Left ventricle myocardium inferior (tissue), 1 donor: ENCODE data around the gene KIRREL3. TPM values are rescaled to one million over a fixed set of nuclear protein-coding genes. Genes with fewer than 3 reads are reported as not detected.
"Not testable (repeated sequence)": the region's sequence is repeated elsewhere in the genome, so short reads cannot be mapped to it uniquely, and the experiment has no call there.

Experiments used
- DNase-seq: peaks from one replicate; pipeline ENCODE4 v3.0.0-alpha.2; 2020
- H3K27ac ChIP-seq: fragments of 200-600 bp; replicated peaks from 2 replicates; pipeline ENCODE4 v1.8.0; 2021
- H3K27me3 ChIP-seq: fragments of 200-600 bp; 2 replicates; pipeline ENCODE4 v1.8.0; 2021; ENCODE audit warnings: low read depth
- H3K36me3 ChIP-seq: fragments of 200-600 bp; 2 replicates; pipeline ENCODE4 v1.8.0; 2021
- H3K4me1 ChIP-seq: fragments of 200-600 bp; 2 replicates; pipeline ENCODE4 v1.8.0; 2021
- H3K4me3 ChIP-seq: fragments of 200-600 bp; 2 replicates; pipeline ENCODE4 v1.8.0; 2021; ENCODE audit warnings: mild to moderate bottlenecking, moderate library complexity
- H3K9me3 ChIP-seq: fragments of 200-600 bp; replicated peaks from 2 replicates; pipeline ENCODE4 v1.8.0; 2021
- intact Hi-C: fragments of 100-400 bp; cut with micrococcal nuclease; formaldehyde crosslinking; loops from one replicate; pipeline ENCODE4 v1.11.0; 2022
- total RNA-seq: library from RNA; stranded (reverse); fragmentation: NEBNext Ultra II Directional; extraction: Animal tissue kit (Norgen Biotek cat#: 25700); gene quantifications from one replicate; pipeline ENCODE4 v1.2.1, GENCODE V29; 2021
- TF ChIP-seq, protein P1 (sequence below): fragments of 200-600 bp; IDR thresholded peaks from 2 replicates; pipeline ENCODE4 v1.8.0; 2021; ENCODE audit warnings: antibody characterized with exemption, mild to moderate bottlenecking, borderline replicate concordance
- donor health status: DM: no; HTN: yes; CAD: no; lungs with severe emphysema.

KIRREL3 gene
- total RNA-seq, 1 donor from 2014 or later, result 0.74 TPM

DNA sequence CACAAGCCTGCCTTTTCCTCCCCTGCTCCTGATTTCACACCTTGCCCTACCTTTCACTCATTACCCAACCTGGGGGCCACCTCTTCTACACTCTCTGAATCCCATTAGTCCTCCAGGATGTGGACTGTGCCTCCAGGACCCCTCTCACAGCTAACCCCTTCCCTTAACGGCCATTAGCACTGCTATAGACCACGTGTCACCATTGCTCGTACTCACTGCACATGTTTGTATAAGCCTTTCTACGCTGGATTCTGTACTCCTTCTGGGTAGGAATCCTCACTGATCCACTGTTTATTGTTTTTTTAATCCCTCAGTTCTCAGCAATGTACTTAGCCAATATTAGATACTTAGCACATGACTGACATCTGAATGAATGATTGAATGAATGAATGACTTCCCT is 40.9 kb downstream of the KIRREL3 start:
- intact Hi-C loops, result no loop called here

DNA sequence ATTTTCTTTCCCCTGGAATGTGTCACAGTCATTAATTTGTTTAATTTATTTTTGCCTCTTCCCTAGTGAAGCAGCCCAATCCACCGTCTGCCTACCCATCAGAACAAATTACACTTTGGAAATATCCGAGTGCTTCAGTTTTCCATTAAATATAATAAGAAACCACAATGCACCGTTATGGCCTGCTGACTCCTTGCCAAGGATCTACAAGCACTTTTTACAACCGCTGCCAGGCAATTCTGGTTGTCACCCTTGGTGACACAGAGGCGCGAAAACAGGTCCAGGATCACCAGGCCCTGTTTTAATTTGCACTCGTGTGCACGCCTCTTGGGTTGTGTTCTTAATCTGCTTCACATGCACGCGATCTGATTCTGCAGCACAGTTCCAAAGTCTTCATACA is 43.9 kb downstream of the KIRREL3 start:
- H3K4me1 ChIP-seq, result no peaks in the 10 kb centered on the region
- H3K27me3 ChIP-seq, result peaks cover 25% of the 10 kb centered on the region
- no peak for DNase-seq
- intact Hi-C loops, result no loop called here
- TF ChIP-seq, protein P1, sequence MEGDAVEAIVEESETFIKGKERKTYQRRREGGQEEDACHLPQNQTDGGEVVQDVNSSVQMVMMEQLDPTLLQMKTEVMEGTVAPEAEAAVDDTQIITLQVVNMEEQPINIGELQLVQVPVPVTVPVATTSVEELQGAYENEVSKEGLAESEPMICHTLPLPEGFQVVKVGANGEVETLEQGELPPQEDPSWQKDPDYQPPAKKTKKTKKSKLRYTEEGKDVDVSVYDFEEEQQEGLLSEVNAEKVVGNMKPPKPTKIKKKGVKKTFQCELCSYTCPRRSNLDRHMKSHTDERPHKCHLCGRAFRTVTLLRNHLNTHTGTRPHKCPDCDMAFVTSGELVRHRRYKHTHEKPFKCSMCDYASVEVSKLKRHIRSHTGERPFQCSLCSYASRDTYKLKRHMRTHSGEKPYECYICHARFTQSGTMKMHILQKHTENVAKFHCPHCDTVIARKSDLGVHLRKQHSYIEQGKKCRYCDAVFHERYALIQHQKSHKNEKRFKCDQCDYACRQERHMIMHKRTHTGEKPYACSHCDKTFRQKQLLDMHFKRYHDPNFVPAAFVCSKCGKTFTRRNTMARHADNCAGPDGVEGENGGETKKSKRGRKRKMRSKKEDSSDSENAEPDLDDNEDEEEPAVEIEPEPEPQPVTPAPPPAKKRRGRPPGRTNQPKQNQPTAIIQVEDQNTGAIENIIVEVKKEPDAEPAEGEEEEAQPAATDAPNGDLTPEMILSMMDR, result no peak
- no peak overlapping the region for H3K4me3 ChIP-seq
- no peaks in the 10 kb centered on the region for H3K36me3 ChIP-seq
- H3K27ac ChIP-seq, result no peak overlapping the region
- peaks cover 2% of the 10 kb centered on the region for H3K9me3 ChIP-seq

More for the DNA sequence above, 40.9 kb downstream of the KIRREL3 start:
- TF ChIP-seq, protein P1, result no peak
- no peak for DNase-seq
- Histone ChIP-seq H3K9me3 (peaks cover 7% of the 10 kb centered on the region), H3K36me3 (no peaks in the 10 kb centered on the region), H3K27me3 (peaks cover 25% of the 10 kb centered on the region), H3K4me3 (no peak overlapping the region), H3K27ac (no peak overlapping the region), H3K4me1 (no peaks in the 10 kb centered on the region)

DNA sequence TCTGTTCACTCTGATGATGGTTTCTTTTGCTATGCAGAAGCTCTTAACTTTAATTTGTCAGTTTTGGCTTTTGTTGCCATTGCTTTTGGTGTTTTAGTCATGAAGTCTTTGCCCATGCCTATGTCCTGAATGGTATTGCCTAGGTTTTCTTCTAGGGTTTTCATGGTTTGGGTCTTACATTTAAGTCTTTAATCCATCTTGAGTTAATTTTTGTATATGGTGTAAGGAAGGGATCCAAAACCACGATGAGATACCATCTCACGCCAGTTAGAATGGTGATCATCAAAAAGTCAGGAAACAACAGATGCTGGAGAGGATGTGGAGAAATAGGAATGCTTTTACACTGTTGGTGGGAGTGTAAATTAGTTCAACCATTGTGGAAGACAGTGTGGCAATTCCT is 48.0 kb downstream of the KIRREL3 start:
- H3K4me1 ChIP-seq, H3K36me3 ChIP-seq, DNase-seq, H3K4me3 ChIP-seq, H3K9me3 ChIP-seq, intact Hi-C loops, H3K27ac ChIP-seq: not testable (repeated sequence)
- H3K27me3 ChIP-seq, result peaks cover 34% of the 10 kb centered on the region

DNA sequence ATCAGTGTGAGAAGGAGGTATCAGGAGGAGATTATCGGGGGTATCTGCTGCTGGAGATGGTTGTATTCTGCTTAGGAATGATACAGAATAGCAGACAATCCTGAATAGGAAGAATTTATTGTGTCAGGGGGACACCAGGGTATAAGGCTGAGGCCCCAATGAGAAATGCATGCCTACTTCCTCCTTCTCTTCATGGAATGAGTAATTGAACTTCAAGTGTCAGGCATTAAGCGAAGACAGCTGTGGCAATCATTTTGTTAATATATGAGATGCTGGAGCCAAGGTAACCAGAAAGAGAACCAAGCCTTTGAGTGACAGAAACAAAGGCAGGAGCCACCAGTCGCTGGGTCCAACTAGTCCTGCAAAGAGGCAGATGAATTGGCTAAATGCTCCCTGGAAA is 49.1 kb downstream of the KIRREL3 start:
- Histone ChIP-seq H3K27me3 (peaks cover 27% of the 10 kb centered on the region), H3K27ac (no peak overlapping the region), H3K9me3 (no peaks in the 10 kb centered on the region), H3K36me3 (no peaks in the 10 kb centered on the region), H3K4me1 (no peaks in the 10 kb centered on the region), H3K4me3 (no peak overlapping the region)
- no peak for DNase-seq
- intact Hi-C loops, result no loop called here
- TF ChIP-seq, protein P1, result no peak

DNA sequence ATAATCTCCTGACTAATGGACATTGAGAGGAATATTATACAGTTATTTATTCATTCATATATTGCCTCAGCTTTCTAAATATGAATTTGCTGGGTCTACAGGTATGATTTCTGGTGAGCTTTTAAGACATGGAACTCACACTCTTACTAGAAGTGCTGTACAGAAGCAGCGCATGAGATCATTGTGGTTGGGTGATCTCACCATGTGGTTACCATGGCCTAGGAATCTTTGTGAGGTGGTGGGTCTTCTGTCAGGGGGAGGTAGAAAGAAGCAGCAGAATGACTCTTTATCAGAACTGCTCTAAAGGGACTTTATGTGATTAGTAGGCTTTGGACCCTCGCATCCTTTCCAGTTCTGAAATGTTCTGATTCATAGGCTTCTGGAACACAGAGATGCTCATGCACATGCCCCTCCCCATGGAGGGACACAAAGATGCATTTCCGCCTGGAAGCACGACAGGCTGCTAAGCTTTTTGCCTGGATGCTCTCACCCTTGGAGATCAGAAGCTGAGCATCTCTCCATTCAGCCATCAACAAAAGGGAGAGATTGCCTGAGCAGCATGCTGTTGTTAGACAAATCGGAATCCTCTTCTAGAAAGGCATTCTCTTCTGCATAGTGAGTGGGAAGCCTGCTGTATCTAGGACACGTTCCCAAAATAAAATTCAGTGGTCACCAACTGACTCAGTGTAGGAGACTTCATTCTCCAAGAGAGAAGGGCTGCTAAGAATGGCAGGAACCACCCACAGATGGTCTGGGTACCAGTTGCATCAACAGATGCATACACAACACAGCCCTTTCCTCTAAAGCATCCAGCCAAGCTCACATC is 51.3 kb downstream of the KIRREL3 start:
- Histone ChIP-seq H3K9me3 (no peaks in the 10 kb centered on the region), H3K27me3 (peaks cover 20% of the 10 kb centered on the region), H3K27ac (no peak overlapping the region), H3K4me1 (no peaks in the 10 kb centered on the region), H3K36me3 (no peaks in the 10 kb centered on the region), H3K4me3 (no peak overlapping the region)
- DNase-seq, result no peak
- TF ChIP-seq, protein P1, result no peak
- intact Hi-C loops, result no loop called here

DNA sequence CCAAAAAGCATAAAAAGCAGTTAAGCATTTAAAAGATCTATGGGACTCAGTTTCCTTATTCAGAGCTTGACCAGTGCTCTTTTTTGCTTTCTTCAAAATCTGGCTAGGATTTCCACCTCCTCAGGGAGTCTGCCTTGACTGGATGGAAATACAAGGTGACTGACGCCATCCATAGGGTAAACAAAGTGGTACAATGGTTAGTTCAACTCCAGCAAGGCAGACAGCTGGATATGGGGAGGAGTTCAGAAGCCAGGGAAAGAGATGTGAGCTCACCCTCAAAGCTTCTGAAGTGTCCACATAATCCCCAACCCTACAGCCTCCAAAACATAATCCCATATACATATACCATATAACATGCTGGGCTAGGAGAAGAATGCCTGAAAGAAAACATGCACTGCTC is 52.0 kb downstream of the KIRREL3 start:
- H3K4me3 ChIP-seq, result no peak overlapping the region
- TF ChIP-seq, protein P1, result no peak
- peaks cover 20% of the 10 kb centered on the region for H3K27me3 ChIP-seq
- intact Hi-C loops, result no loop called here
- DNase-seq, result no peak
- no peaks in the 10 kb centered on the region for H3K4me1 ChIP-seq
- no peaks in the 10 kb centered on the region for H3K9me3 ChIP-seq
- H3K27ac ChIP-seq, result no peak overlapping the region
- no peaks in the 10 kb centered on the region for H3K36me3 ChIP-seq
